ENCODE results near the gene DUS2.

DNA sequence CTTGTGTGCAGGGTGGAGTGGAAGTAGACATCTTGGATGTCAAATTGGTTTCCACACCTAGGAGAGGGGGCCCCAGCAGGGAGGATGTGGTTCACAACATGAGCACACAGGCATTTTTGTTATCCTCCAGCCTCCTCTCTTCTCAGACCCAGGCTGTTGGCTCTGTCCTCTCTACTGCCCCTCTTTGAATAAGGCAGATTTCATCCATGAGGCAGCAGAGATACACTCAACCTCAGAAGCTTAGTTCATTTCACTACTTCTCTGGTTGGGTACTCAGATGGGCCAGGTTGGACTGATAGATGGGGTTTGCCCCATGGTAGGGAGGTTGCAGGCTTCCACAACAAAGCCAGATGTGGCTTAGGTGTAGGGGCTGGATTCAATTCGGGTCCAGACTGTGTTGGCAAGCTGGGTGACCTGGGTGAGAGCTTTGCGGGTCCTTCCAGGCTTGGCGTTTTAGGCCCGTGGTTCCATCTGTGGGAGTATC is 39.9 kb downstream of the DUS2 start:
- TF ChIP-seq CTCF (optimal IDR thresholded peaks at IDR 0.05 in 1 of 3, IDR thresholded peaks at IDR 0.05 in 1 of 3, conservative IDR thresholded peaks at IDR 0.05 in 1 of 3; ENCODE audit: extremely low read depth in 1 of 3, insufficient read depth in 2 of 3, low read length in 3 of 3) (no peak), EZH2 (IDR thresholded peaks at IDR 0.05; ENCODE audit: low read length) (no peak)
